CD4-positive, alpha-beta T cell treated with Interleukin-1 beta for 1 hour (primary cell): ENCODE measurements around the gene MAGI2.
"Not testable (repeated sequence)": the region's sequence is repeated elsewhere in the genome, so short reads cannot be mapped to it uniquely, and the experiment has no call there.

Experiments
- DNase-seq, 2 donors: peaks; one replicate each; pipeline ENCODE4 v3.0.0-alpha.2; 2020 to 2022

Gene MAGI2

DNA sequence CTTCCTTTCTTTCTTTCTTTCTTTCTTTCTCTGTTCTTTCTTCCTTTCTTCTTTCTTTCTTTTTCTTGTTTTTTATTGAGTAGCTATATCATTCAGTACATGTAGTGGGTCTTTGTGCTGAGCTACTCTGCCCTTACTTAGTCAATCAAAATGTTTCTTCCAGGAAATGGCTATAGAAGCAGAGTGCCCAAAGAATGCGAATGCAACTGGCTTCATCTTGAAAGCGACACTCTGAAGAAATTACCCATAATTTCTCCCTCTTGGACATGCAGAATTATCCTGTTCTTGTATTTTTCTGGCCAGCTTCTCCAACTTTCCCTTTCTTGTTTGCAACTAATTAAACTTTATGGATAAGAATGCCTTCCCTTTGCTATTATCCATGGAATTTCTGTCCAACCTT lies 441.5 kb downstream of the MAGI2 start:
- DNase-seq = no peak

DNA sequence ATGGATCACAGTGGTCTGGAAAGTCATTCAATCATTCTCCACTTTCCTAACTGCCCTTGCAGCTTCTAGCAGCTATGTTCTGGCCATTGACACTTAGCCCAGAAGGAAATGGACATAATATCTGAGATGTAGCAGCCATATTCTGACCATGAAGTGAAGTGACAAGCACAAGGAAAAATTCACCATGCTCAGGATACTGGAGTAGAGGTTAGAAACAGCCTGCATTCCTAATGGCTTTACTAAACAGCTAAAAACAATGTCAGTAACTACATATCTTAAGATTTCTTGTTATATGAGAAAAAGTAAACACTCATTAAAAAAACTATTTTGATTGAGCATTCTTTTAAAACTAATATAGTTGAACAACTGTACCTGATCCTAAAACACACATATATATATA lies 443.8 kb downstream of the MAGI2 start:
- no peak for DNase-seq

- DNase-seq = no peak
Measured at GRCh38 chr7:79008786-79009185, 444.7 kb downstream of the MAGI2 start.

GRCh38 chr7:78996013-78996412 lies 457.5 kb downstream of the MAGI2 start:
- no peak for DNase-seq

DNA sequence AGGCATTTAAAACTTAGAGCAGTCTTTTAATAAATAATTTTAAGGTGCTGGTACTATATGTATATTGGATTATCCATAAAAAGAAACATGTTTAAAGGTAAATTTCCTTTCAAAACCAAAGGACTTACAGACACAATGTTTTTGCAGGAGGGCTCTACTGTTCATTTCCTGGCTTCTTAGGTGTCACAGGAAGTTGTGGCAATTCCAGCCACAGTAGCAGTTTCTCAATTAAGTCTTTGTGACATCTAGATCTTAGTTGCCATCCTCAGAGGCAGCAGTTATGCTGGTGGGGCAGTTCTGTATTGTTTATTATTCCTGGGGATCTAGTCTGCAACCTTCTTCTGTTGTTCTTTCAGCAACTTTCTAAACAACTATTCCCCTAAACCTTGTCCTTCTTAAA lies 460.1 kb downstream of the MAGI2 start:
- no peak for DNase-seq

DNA sequence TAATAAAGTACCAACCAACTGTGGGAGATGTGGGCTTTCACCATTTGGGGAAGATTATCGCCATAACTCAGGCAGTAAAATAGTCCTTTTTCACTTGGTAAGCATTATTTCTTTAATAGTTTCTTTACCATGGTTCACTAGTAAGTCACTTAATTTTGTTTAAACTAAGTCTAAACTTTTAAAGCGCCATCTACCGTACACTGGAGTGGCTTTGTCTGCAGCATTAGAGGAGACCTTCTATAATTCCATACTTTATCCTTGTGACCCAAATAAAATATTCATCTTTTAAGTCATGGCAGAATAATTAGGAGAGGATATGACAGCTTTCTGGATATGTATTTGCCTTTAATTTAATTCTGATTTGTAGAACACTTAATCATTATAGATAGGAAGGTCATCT lies 468.0 kb downstream of the MAGI2 start:
- no peak for DNase-seq

DNA sequence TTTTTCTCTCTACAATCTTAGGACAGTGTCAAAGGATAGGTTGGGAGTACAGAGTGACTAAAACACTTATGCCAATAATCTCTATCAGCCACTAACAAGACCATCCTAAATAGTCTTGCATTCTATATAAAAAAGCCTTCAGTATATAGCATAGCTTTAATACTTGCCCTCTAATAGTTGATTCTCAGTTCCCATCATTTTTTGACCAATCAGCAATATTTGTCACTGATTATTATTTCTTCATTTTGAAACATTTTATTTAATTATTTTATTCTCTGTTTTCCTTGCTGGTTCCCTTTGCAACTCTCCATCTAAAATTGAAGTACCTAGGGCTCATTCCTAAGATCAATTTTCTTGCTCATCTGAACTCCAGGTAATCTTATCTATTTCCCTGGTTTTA lies 470.0 kb downstream of the MAGI2 start:
- no peak for DNase-seq

DNA sequence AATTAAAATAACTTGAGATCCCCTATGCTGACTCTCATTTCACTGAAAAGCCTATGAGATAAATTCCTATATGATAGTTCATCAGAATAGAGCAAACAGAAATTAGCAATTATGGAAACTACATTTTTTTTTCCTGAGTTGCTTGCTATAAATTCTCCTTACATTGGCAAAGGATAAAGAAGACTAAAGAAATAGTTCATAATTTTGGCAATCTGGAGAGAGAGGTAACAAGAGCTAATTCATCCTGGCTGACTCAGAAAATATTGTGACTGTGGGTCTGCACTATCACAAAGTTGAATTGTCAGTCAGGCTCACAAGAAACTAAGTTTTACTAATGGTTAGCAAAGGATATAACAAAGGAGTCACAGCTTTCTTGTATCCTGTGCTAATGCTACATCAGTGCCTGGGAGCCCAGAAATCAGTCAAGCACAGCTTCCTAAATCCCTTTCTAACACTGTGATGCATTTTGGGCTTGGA lies 483.0 kb downstream of the MAGI2 start:
- DNase-seq = no peak

DNA sequence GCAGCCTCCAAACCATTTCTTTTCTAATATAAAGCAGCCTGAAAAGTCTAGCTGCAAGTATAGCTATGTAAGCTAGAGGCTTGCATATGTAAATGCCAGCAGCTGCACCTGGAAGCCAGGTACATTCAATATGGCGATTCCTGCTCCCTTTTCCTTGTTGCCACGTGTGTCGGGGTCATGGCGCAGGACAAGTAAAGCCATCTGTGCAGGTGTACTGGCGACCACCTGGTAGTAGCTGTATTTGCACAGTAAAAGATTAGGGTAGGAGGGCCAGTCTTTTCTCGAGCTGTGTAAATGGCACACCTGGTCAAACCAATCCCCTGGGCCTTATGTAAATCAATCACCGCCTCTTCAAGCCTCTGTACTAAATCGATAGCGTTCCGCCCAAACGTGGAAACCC lies 484.5 kb downstream of the MAGI2 start:
- no peak for DNase-seq

GRCh38 chr7:78967561-78967960 lies 485.9 kb downstream of the MAGI2 start:
- not testable (repeated sequence) for DNase-seq

DNA sequence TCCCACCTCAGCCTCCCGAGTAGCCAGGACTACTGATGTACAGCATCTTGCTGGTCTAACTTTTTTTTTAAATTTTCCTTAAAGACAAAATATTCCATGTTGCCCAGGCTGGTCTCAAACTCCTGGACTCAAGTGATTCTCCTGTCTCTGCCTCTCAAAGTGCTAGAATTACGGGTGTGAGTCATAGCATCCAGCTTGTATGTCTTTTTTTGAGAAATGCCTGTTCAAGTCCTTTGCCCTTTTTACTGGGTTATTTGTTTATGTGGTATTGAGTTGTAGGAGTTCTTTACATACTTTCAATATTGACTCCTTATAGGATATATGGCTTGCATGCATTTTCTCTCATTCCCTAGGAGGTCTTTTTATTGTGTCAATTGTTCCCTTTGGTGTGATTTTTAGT lies 486.4 kb downstream of the MAGI2 start:
- no peak for DNase-seq

GRCh38 chr7:78959477-78959876 lies 494.0 kb downstream of the MAGI2 start:
- DNase-seq = no peak

- DNase-seq = no peak
Measured at GRCh38 chr7:78955329-78955728, 498.1 kb downstream of the MAGI2 start.

DNA sequence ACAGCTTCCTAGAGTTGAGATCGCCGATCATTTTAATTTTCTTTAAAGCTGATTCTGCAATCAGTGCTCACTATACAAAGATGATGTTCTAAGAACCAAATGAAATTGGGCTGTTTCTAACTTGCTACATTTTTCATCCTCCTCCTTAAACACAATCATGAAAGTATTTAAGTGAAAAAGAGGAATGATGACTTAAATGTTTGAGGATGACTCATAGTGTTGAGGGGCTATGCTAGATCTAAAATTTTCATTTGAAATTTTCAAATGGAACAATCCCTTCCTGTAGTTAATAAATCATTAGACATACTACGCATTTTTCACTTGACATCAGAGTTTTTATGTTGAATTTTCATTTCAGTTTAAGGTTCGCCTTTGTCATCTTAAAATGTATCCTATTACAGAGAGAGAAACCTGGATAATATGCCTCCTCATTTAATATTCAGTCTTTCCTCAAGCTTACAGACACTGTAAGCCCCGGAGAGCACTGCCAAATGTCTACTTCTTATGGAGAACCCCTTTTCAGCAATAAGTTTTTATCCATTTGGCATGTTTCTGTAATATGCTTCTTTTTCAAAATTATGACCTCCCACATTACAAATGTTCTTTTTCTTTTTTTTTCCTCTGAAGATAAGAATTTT lies 499.6 kb downstream of the MAGI2 start:
- DNase-seq = no peak

GRCh38 chr7:78953090-78953489 lies 500.4 kb downstream of the MAGI2 start:
- DNase-seq = no peak

DNA sequence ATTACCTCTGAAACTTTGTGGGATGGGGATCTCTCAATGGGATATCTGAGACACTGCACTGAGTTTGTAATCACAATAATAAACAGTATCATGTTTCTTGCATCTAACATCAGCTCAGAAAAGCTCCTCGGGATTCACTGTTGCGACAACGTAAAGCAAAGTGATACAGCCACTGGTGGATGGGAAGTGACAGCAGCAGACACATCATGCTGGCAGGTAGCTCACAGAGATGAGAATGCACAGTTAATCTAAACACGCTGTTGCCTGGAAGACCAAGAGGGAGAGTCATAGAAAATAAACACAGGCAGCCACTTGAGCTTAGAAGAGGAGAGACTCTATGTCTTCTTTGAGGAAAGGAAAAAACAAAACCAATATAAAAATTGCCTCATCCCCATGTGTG lies 513.8 kb downstream of the MAGI2 start:
- no peak for DNase-seq

GRCh38 chr7:78924581-78924980 lies 528.9 kb downstream of the MAGI2 start:
- DNase-seq = no peak

- DNase-seq = no peak
Measured at GRCh38 chr7:78912781-78913180, 540.7 kb downstream of the MAGI2 start.

- DNase-seq = no peak
Measured at GRCh38 chr7:78906735-78907134, 546.7 kb downstream of the MAGI2 start.

GRCh38 chr7:78905436-78905835 lies 548.0 kb downstream of the MAGI2 start:
- no peak for DNase-seq

GRCh38 chr7:78904983-78905382 lies 548.5 kb downstream of the MAGI2 start:
- no peak for DNase-seq

DNA sequence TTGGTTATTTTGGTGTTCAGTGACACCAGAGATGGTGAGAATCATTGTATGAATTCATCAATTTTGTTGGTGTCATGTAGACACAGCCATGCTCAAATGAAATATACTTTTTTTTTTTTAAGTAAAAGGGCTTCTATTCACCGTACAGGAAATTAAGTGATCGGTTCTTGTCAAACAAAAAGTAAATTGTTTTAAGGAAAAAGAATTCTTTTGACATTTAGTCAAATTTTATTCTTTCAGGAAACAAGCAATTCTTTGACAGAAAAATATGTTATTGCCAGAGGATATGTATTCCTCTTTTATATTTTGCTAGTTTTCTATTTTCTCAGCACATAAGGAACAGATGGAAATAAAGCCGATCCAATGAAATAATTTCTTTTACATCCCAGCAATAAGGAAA lies 551.9 kb downstream of the MAGI2 start:
- no peak for DNase-seq

DNA sequence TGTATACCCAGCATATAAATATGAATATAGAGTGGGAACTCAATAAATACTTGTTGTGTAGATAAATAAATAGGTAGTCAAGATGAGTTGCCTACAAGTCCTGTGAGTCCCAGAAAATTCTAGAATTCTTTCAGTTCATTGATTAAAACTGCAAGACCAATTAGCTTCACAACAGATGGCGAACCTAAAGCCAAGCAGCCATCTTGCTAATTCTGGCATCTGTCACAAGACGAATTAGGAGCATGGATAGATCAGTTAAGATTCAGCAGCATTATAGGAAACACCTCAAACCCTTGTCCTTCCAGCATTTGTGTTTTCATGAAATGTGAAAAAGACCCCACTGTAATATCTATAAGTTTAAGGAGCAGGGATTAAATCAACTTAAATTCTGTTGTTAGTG lies 552.7 kb downstream of the MAGI2 start:
- DNase-seq = no peak

- no peak for DNase-seq
Measured at GRCh38 chr7:78895393-78895792, 558.1 kb downstream of the MAGI2 start.

GRCh38 chr7:78879206-78879605 lies 574.3 kb downstream of the MAGI2 start:
- DNase-seq = no peak

GRCh38 chr7:78873117-78873516 lies 580.4 kb downstream of the MAGI2 start:
- no peak for DNase-seq
